A204.1 (cell line): ENCODE results near the gene CSTB.

Experiments
- FAIRE-seq: peaks from 2 replicates; lab custom pipeline; 2012; peaks lifted over from hg19 to GRCh38; lab: Jason Lieb, UNC

CSTB gene

GRCh38 chr21:43728154-43728466, 48.0 kb downstream of the CSTB start:
- FAIRE-seq: no peak

GRCh38 chr21:43727519-43728153, 48.5 kb downstream of the CSTB start:
- no peak for FAIRE-seq

- FAIRE-seq: no peak
These were observed 49.2 kb downstream of the CSTB start for GRCh38 chr21:43726686-43727518.
